NCI-H526 treated with DMSO at 0.1 percent for 48 hours (cell line): ENCODE data around the gene NDE1.
"Not testable (repeated sequence)": the region's sequence is repeated elsewhere in the genome, so short reads cannot be mapped to it uniquely, and the experiment has no call there.

Source experiments
- DNase-seq: peaks from one replicate; lab custom pipeline; 2025; lab: John Stamatoyannopoulos, UW

Gene NDE1

DNA sequence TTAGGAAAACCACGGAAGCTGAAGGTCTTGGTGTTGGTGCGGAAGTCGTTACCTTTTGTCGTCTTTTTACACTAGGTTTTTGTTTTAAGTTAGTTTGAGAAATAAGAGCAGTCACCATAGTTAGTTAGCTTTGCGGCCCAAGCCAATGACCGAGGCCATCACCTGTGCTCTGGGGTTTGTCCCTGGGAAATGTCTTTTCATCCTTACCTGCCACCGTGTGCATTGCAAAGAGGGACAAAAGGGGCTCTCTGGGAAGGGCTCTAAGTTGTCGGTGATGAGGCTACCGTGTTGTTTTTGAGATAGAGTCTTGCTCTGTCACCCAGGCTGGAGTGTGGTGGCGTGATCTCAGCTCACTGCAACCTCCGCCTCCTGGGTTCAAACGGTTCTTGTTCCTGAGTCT is 49.8 kb downstream of the NDE1 start:
- DNase-seq: no peak

DNA sequence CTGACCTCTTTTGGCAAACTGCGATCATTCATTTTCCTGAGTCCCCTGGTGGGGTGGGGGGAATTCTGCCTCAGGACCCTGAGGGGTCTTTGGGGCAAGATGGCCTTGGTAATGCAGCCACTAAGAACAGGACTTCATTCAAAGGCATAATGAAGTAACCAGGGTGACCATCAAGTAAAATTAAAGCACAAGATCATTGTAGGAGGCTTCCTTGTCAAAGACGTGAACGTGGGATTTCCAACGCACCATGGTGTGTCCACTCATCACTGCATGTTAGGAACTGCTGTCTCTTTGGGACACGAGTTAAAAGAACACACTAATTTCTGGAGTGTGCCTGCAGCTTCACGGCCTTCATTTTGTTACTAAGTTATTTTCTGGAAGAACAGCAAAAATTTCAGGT is 51.3 kb downstream of the NDE1 start:
- DNase-seq: no peak

DNA sequence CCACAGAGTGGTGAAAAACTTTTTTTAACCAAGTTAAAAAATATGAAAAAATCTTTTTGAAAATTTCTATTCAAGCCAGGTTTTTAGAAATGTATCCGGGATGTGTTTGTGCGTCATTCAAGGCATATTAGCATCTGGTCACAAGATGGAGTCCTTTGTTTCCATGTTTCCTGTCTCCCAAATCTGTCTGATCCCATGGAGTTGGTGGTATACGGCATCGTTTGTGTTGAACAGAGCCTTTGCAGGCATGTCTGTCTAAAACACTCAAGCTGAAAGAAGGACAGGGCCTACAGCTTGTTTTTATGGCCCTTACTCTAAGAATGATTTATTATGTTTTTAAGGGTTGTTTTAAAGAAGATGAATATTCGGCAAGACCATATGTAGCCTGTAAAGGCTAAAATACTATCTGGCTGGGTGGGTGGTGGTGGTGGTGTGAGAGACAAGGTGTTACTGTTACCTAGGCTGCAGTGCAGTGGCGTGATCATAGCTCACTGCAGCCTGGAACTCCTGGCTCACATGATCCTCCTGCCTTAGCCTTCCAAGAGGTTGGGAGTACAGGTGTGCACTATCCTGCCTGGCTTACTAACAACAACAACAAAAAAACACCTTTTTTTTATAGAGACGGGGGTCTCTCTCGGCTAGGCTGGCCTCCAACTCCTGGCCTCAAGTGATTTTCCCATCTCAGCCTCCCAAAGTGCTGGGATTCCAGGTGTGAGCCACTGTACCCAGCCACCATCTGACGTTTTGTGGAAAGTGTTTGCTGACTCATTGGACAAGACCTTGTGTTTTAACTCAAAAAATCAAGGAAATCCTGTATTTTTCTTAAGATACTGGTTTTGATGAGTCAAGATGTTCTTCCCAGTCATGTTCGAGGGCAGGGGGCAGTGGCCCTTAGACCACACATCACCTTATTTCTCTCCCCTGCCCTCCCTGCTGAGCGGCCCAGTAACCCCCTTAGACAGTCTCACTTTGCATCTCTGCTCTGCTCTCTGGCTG is 52.2 kb downstream of the NDE1 start:
- DNase-seq: no peak

DNA sequence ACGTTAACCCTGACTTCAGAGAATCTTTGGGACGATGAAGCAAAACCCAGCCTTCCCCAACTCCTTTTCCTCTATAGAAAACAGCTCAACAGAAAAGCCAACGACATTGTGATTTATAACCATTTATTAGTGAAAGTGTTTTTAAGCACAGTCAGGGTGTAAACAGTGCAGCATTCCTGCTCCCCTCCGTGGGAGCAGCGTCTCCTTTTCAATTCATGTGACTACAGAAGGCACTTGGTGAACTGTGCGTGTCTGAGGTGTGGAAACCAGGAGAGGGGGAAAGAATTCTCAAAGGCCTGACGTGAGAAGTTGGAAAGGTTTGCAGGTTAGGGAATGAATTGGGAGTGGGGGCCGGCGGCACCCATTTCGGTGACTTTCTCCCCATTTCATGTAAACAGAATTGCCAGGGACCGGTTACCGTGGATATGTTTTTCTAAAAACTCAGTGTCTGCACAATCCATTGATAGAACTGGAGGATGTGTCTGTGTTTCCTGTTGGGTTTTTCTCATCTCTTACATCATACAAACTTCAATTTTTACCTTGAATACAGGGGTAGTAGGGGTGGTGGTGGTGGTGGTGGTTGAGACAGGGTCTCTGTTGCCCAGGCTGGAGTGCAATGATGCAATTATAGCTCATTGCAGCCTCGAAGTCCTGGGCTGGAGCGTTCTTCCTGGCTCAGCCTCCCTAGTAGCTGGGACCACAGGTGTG is 53.1 kb downstream of the NDE1 start:
- no peak for DNase-seq

DNA sequence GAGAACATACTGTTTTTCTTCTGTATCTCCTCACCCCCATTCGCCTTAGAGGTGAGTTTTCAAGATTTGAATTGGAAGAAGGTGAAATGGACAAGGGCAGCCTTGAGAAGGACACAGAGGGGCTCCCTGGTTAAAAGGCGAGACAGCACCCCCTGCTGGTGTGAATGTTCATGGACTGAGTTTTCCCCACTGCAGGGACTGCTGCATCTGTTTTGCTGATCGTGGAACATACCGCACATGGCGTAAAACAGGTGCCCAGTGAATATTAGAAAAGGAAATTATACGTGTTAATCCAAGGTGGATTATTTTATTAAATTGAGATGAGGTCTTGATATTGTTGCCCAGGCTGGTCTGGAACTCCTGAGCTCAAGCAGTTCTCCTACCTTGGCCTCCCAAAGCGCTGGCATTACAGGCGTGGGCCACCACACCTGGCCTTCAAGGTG is 54.5 kb downstream of the NDE1 start:
- no peak for DNase-seq

DNA sequence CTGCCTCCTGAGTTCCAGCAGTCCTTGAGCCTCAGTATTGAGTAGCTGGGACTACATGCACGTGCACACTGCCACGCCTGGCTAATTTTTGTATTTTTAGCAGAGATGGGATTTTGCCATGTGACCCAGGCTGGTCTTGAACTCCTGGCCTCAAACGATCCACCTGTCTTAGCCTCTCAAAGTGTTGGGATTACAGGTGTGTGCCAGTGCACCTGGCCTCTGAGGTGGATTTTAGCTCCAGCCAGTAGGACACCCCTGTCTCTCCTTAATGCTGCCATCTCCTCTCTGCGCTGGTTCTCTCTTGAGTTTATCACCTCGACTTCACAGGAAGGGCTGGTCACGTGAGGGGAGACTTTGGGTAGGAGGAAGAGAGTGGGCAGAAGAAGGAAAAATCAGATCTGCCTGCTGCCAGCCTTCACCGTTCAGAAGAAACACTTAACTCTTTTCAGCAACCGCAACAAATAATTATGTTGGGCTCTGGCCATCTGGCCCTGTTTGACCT is 55.1 kb downstream of the NDE1 start:
- DNase-seq: no peak

DNA sequence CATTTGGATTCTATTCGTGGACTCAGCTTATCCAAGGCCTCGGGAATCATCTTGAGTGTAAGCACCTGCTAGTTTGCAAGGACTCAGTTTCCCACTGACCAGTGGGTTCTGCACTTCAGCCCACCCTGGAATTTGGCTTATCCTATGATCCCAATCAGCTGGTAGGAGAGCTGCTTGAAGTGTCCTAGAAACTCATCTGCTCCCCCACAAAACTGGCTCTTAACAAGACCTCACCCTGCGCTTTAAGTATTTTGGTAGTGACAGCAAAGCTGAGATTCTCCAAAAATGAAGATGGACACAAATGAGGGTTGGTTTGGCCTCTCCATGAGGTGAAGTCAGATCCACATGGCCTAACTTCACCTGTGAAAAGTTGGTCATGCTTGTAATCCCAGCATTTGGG is 57.3 kb downstream of the NDE1 start:
- DNase-seq: no peak

DNA sequence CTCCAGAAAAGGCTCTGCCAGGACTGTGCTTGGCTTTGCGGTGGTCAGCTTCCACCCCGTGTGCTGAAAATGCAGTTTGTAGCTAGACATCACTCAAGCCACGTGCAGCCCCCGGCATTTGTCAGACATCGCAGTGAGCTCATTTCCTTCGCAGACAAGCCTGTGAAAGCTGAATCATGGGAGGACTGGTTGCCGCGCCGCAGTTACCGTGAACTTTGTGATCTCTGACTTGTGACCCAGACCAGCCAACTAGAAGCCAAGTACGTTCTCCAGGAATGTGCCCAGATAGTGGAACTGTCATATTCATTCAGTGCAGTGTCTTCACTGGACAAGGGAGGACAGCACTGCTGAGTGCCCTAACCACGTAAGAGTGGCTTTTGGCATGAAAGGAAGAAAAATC is 58.1 kb downstream of the NDE1 start:
- no peak for DNase-seq

DNA sequence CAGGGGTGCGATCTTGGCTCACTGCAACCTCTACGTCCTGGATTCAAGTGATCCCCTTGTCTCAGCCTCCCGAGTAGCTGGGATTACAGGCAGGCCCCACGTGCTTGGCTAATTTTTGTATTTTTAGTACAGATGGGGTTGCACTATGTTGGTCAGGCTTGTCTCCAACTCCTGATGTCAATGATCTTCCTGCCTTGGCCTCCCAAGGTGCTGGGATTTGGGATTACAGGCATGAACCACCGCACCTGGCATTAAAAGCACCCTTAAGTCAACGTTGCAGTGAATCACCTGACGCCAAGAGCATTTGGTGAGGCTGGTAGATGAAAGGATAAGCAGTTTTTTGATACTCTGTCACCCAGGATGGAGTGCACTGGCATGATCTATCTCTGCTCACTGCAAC is 59.0 kb downstream of the NDE1 start:
- no peak for DNase-seq

DNA sequence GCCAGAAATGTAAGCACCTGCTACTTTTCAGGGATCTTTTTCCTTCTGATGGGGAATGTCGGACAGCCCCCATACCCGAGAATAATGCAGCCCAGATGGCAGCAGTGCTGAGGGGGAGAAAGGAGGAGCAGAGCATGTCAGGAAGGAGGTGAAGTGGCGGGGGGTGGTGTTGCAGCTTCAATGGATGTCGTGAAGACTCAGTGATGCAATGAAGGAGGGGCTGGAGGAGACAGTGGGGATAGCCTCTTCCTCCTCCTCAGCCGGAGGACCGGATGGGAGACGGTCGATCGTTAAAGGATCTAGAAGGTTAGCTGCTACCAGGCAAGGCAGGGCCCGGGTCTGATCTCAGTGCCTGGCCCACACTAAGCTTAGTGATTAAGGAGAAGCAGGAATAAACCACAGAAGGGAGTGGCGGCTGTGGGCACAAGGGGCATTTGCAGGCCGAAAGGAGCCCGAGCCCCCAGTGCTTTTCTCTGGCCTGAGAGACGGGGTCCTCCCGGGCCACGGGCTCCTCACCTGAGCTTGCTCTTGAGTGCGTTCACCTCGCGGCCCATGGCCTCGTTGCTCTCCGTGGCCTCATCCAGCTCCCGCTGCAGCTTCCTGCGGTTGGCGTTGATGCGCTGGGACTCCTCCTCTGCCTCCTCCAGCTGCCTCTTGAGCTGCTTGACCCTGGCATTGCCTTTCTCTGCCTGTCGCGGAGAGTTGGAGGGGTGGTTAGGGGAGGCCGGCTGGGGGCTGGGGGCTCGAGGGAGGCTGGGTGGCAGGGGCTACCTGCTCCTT is 64.5 kb downstream of the NDE1 start:
- DNase-seq: no peak

DNA sequence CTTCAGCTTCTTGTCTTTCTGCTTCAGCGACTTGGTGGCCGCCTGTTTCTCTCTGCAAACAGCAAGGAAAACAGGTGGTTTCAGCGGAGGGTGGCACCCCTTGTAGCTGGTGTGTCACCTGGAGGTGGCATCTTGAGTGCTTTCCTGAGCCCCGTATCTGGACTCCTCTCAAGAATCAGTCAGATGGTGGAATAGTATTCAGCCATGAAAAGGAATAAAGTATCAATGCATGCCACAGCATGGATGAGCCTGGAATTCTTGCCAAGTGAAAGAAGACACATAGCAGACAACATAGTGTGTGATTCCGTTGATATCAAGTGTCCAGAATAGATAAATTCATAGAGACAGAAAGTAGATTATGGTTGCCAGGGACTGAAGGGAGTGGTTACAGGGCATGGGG is 65.2 kb downstream of the NDE1 start:
- DNase-seq: no peak

DNA sequence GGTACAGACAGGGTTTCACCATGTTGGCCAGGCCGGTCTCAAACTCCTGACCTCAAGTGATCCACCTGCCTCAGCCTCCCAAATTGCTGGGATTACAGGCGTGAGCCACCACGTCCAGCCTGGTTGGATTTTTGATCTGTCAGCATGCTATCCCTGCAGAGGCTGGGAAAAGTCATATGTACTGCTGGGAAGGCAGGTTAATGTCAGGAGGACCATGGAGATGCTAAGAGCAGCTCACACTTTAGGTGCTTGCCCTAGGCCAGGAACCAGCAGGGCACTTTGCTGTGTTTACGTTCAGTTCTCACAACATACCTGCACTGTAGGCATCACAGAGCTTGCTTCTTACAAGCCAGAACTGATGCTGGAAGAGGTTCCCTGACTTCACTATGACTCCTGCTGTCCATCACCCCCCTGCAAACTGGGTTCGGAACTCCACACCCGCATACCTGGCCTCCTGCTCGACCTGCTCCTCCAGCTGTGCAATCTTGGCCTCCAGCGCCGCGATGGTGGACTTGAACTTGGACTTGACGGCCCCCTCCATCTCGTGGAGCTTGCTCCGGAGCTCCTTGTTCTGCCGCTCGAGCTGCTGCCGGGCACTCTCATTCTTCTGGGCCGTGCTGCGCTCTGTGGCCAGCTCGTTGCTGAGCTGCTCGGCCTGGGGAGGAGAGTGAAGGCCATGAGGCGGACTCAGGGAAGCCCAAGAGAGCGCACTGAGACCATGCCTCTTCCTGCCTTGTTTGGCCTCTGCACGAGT is 66.8 kb downstream of the NDE1 start:
- no peak for DNase-seq

DNA sequence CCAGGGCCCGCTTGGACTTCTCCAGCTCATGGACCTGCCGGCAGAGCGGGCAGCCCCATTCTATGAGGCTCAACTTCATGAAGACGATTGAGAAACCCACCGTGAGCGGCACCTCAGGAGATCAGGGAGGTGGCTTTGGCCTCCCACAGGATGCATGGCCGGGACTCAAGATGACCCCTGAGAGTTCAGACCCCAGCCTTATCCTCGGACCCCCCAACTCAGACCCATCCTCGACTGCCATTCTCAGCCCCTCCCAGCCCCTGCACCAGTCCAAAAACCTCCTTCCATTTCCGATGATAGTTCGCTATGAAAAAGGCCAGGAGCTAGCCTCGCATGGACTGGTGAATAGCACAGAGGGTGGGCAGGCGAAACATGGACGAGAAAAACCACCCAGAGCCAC is 71.0 kb downstream of the NDE1 start:
- DNase-seq: no peak

DNA sequence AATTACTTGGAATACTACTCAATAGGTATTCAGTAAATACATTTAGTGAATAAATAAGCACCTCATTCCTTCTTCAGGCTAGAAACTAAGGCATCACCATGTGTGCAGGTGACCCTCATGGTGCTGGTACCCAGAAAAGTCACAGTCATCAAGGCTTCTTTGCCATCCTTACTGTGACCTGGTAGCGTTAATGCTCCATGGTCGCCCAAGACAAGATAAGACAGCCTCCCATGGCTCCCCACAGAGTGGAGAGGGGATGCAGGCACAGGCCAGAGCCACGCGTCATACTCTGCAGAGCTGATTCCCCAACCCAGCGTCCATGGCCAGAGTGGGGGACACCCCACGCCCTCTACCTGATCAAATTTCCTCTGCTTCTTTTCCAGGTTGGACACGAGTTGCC is 73.8 kb downstream of the NDE1 start:
- DNase-seq: no peak

DNA sequence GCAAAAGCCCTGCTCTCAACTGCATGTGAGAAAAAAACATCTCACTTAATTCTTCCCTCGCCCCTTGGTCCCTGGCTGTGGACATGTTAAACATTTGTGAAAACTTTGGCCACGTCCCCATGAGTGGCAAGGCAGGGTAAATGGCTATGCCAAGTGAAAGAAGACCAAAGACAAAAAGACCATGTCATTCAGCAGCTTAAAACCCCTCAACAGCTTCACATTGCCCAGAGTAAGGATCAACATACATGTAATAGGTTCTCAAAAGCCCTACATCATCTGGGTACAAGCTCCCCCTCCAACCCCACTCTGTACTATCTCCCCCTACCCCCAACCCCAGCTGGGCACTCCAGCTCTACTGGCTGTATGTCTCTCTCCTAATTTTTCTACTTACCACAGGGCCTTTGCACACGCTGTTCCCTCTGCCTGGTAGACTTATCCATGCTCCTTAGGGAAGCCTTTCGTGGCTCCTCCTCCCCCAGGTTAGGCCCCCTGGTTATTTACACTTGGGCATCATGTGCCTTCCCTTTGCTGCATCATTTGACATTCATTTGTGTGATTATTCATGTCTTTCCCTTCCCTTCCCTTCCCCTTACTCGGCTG is 75.7 kb downstream of the NDE1 start:
- no peak for DNase-seq

DNA sequence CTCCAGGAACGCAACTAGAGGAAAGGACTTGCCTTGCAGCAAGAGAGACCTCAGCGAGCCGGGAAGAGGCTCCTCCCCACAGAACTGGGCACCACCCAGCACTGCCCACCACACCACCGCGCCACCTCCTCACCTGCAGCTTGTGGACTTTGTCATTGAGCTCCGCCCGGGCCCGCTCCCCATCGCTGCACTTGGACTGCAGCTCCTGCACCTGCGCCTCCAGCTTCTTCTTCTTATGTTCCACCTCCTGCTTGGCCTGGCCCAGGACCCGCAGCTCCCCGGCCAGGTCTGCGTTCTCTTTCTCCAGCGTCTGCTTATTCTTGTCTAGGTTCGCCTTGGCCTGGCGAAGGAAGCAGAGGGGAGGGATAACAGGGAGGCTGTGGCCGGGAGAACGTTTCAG is 76.7 kb downstream of the NDE1 start:
- DNase-seq: peak; percentile 16

DNA sequence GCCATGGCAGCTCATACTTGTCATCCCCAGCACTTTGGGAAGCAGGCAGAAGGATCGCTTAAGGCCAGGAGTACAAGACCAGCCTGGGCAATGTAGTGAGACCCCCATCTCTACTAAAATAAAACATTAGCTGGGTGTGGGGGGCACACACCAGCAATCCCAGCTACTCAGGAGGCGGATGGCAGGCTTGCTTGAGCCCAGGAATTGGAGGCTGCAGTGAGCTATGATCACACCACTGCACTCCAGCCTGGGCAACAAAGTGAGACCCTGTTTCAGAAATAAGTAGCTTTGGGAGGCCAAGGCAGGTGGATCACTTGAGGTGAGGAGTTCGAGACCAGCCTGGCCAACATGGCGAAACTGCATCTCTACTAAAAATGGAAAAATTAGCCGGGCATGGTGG is 77.7 kb downstream of the NDE1 start:
- not testable (repeated sequence) for DNase-seq

DNA sequence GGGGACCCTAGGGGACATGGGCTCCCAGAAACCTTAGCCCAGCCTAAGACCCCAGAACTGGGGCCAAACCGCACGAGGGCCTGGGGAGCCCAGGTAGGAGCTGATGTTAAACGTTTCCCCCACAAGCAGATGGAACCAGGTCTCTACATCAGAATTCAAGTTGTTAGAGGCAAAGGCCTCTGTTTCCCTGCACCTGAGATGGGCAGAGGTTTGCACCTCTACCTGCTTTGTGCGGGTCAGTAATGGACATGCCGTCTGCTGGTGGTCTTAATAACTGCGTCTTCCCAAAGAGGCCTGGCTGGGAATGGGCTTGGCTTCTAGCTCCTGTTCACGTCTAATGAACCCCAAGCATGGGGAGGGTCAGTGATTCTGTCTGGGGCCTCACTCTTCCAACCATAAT is 79.1 kb downstream of the NDE1 start:
- no peak for DNase-seq

DNA sequence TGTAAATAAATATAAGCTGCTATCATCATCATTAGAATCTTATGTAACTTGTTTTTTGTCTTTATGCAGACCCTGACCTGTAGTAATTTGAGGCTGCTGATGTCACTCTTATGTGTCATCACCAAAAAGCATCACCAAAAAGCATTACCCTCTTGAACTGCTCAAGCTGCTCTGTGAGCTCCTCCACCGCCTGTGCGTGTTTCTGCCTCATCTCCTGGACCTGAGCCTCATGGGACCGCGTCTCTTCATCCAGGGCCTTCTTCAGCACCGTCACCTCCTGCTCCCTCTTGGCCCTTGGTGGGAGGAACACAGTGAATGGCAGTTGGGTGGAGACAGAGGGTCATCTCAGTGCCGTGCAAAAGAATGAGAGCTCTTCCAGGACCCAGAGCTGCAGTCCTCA is 82.4 kb downstream of the NDE1 start:
- DNase-seq: no peak

DNA sequence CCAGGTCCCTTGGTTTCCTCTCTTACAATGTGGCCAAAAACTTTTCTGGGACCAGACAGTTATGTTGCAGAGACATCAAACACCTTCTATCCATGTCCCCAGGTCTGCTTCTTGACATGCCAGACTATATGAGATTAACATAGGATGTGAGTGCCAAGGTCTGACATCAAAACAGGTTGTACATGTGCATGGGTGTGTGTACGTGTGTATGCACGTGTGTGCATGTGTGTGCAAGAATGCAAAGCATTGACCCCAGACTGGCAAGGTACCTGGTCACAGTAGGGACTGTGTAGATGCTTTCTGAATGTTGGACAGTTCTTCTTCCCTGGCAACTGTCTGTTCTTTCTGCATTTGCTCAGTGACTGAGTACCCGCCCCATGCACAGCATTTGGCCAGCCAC is 85.6 kb downstream of the NDE1 start:
- DNase-seq: no peak

DNA sequence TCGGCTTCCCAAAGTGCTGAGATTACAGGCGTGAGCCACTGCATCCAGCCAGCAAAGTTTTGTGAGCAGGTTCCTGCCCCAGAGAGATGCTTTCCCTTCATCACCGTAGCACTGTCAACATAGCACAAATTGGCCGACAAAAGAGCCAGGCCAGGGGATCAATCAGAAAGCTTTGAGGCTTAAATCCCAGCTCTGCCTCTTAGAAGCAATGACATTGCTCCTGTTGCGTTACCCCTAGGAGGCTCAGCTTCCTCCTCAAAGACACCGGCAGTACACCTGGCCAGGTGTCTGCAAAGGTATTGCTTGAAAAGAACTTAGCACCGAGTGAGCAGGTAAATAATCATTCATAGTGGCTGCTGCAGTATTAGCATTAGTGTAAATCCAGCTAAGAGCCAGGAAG is 86.5 kb downstream of the NDE1 start:
- DNase-seq: no peak
